GM12878 (cell line): ENCODE results near the gene EXPH5. TPM values are rescaled to one million over a fixed set of nuclear protein-coding genes. Genes with fewer than 3 reads are reported as not detected.

Source experiments
- ATF7 ChIP-seq: fragments of 450-650 bp; IDR thresholded peaks from 2 replicates; pipeline ENCODE4 v1.6.1; 2016; ENCODE audit warnings: low read depth, mild to moderate bottlenecking
- BCL11A ChIP-seq: IDR thresholded peaks from 2 replicates; pipeline ENCODE4 v1.6.1; 2011; ENCODE audit warnings: low read depth, low read length
- BRCA1 ChIP-seq: IDR thresholded peaks from 2 replicates; pipeline ENCODE4 v1.6.1; 2011; ENCODE audit warnings: low read depth, low read length, improper control_type of control experiment
- CBX3 ChIP-seq: fragments of 200-600 bp; sonication (generic); IDR thresholded peaks from 2 replicates; pipeline ENCODE4 v1.6.1; 2016; ENCODE audit warnings: low read depth, borderline replicate concordance
- EED ChIP-seq: sonication (generic); IDR thresholded peaks from 2 replicates; pipeline ENCODE4 v1.6.1; 2016; ENCODE audit warnings: antibody characterized with exemption, low read depth
- ETV6 ChIP-seq, 2 experiments: fragments of 450-650 bp in 1 of 2; IDR thresholded peaks in 1 of 2; conservative IDR thresholded peaks in 1 of 2; 2 replicates each; pipeline ENCODE4 v1.6.1; 2014; ENCODE audit warnings: antibody characterized with exemption in 1 of 2, borderline replicate concordance in 1 of 2, low read depth in 1 of 2, mild to moderate bottlenecking in 1 of 2, moderate library complexity in 1 of 2
- EZH2 ChIP-seq: IDR thresholded peaks from 2 replicates; pipeline ENCODE4 v1.6.1; 2012; ENCODE audit warnings: low read depth, mild to moderate bottlenecking, control low read depth, inconsistent platforms, low read length, borderline replicate concordance; ENCODE audit not compliant: control insufficient read depth
- JUND ChIP-seq: IDR thresholded peaks from 2 replicates; pipeline ENCODE4 v1.6.1; 2012; ENCODE audit warnings: low read depth, mild to moderate bottlenecking, low read length, improper control_type of control experiment, moderate library complexity
- KLF5 ChIP-seq: fragments of 450-650 bp; IDR thresholded peaks from 2 replicates; pipeline ENCODE4 v1.6.1; 2014; ENCODE audit warnings: mild to moderate bottlenecking; ENCODE audit not compliant: partially characterized antibody
- MTA3 ChIP-seq: IDR thresholded peaks from 2 replicates; pipeline ENCODE4 v1.6.1; 2012; ENCODE audit warnings: low read length, inconsistent platforms, borderline replicate concordance
- NR2C2 ChIP-seq: IDR thresholded peaks from 2 replicates; pipeline ENCODE4 v1.6.1; 2011; ENCODE audit warnings: borderline replicate concordance, low read depth; ENCODE audit not compliant: control insufficient read depth, insufficient read length
- PAX5 ChIP-seq: IDR thresholded peaks from 2 replicates; pipeline ENCODE4 v1.6.1; 2011; ENCODE audit warnings: low read depth, low read length, borderline replicate concordance
- POLR2A ChIP-seq: IDR thresholded peaks from 2 replicates; pipeline ENCODE4 v1.6.1; 2011; ENCODE audit warnings: low read depth, mild to moderate bottlenecking, low read length
- POU2F2 ChIP-seq: IDR thresholded peaks from 3 replicates; pipeline ENCODE4 v1.6.1; 2011; ENCODE audit warnings: low read depth, mild to moderate bottlenecking, low read length, borderline replicate concordance
- RAD51 ChIP-seq: fragments of 450-650 bp; IDR thresholded peaks from 2 replicates; pipeline ENCODE4 v1.6.1; 2016; ENCODE audit warnings: moderate library complexity, mild to moderate bottlenecking, inconsistent platforms
- RB1 ChIP-seq: fragments of 450-650 bp; formaldehyde crosslinking; IDR thresholded peaks from 2 replicates; pipeline ENCODE4 v1.6.1; 2017; ENCODE audit warnings: mild to moderate bottlenecking, borderline replicate concordance
- RBBP5 ChIP-seq: fragments of 200-600 bp; sonication (generic); conservative IDR thresholded peaks from 2 replicates; pipeline ENCODE4 v1.6.1; 2016
- SMAD1 ChIP-seq: fragments of 450-650 bp; IDR thresholded peaks from 2 replicates; pipeline ENCODE4 v1.6.1; 2018; ENCODE audit warnings: mild to moderate bottlenecking, low read depth; ENCODE audit not compliant: partially characterized antibody
- SPI1 ChIP-seq: IDR thresholded peaks from 2 replicates; pipeline ENCODE4 v1.6.1; 2011; ENCODE audit warnings: low read depth, mild to moderate bottlenecking, low read length, moderate library complexity, borderline replicate concordance; ENCODE audit not compliant: insufficient read depth
- TBL1XR1 ChIP-seq: IDR thresholded peaks from 2 replicates; pipeline ENCODE4 v1.6.1; 2012; ENCODE audit warnings: low read depth, low read length, improper control_type of control experiment
- ZNF384 ChIP-seq: IDR thresholded peaks from 2 replicates; pipeline ENCODE4 v1.6.1; 2012; ENCODE audit warnings: low read depth, mild to moderate bottlenecking, low read length, improper control_type of control experiment, borderline replicate concordance
- ZZZ3 ChIP-seq: IDR thresholded peaks from 2 replicates; pipeline ENCODE4 v1.6.1; 2011; ENCODE audit warnings: low read depth; ENCODE audit not compliant: control insufficient read depth, insufficient read length
- polyA plus RNA-seq, 11 experiments: library from polyadenylated mRNA; depleted of rRNA in 4 of 11; unstranded in 6 of 11; stranded (reverse) in 5 of 11; fragments of >200 nt; fragmentation: Nextera tagmentation in 4 of 11; fragmentation: Illumina TruSeq in 1 of 11; extraction: Ambion mirVana in 4 of 11; extraction: Trizol in 1 of 11; gene quantifications; 1 replicate in 1 of 11; 2 replicates in 10 of 11; pipeline versions ENCODE4 v1.2.1 to v1.2.3, GENCODE V29; 2011 to 2016; ENCODE audit warnings: inconsistent platforms in 2 of 11, missing spikeins in 2 of 11, low read depth in 1 of 11
- total RNA-seq, 4 experiments: library from RNA; depleted of rRNA in 3 of 4; stranded (reverse); fragments of >200 nt in 3 of 4; fragmentation: Illumina TruSeq in 1 of 4; extraction: Trizol in 1 of 4; gene quantifications; 2 replicates each; pipeline versions ENCODE4 v1.2.1 to v1.2.3, GENCODE V29; 2013 to 2021
- TF ChIP-seq, protein P1 (sequence below): fragments of 450-650 bp; IDR thresholded peaks from 2 replicates; pipeline ENCODE4 v1.6.1; 2016; ENCODE audit warnings: mild to moderate bottlenecking
- TF ChIP-seq, protein P2 (sequence below): IDR thresholded peaks from 2 replicates; pipeline ENCODE4 v1.6.1; 2011; ENCODE audit warnings: borderline replicate concordance, low read depth, mild to moderate bottlenecking, moderate library complexity, mixed read lengths, low read length; ENCODE audit not compliant: insufficient read depth; ENCODE audit errors: extremely low read length
- TF ChIP-seq, protein P3 (sequence below): fragments of 450-650 bp; IDR thresholded peaks from 2 replicates; pipeline ENCODE4 v1.6.1; 2017; ENCODE audit warnings: low read depth, mild to moderate bottlenecking, moderate library complexity
- TF ChIP-seq, protein P4 (sequence below): IDR thresholded peaks from 2 replicates; pipeline ENCODE4 v1.6.1; 2011; ENCODE audit warnings: borderline replicate concordance, low read depth, mild to moderate bottlenecking, moderate library complexity, low read length; ENCODE audit not compliant: insufficient read depth, poor library complexity, severe bottlenecking

EXPH5 gene
- total and polyA plus RNA-seq, 10 of the 15 experiments (the other 5 are each of a cell fraction or from before 2014, with no cell fraction given), result 0.69 to 11.1 (median 4.3) TPM

- TF ChIP-seq PAX5, result no peak
- peak; percentile 78 for TF ChIP-seq EED
- TF ChIP-seq CBX3, result no peak
- no peak for TF ChIP-seq RAD51
- 0 out of 4 replicates have a peak, but pooled peaks of 1 of the 2 experiments have one; percentile 43 for TF ChIP-seq ETV6 (conservative IDR thresholded peaks at IDR 0.05 in 1 of 2, IDR thresholded peaks at IDR 0.05 in 1 of 2; ENCODE audit: borderline replicate concordance in 1 of 2, low read depth in 1 of 2)
- peak; percentile 55 for TF ChIP-seq SPI1
- no peak for TF ChIP-seq ZNF384
- TF ChIP-seq EZH2, result no peak
- TF ChIP-seq KLF5, result no peak
- TF ChIP-seq NR2C2, result no peak
- no peak for TF ChIP-seq MTA3
- TF ChIP-seq JUND, result no peak
- TF ChIP-seq RB1, result no peak; the same call in 1 of the 2 replicates
- TF ChIP-seq SMAD1, result no peak
- TF ChIP-seq BCL11A, result no peak
- no peak; the same call in 1 of the 2 replicates for TF ChIP-seq ATF7
- no peak for TF ChIP-seq ZZZ3
- TF ChIP-seq, protein P1, sequence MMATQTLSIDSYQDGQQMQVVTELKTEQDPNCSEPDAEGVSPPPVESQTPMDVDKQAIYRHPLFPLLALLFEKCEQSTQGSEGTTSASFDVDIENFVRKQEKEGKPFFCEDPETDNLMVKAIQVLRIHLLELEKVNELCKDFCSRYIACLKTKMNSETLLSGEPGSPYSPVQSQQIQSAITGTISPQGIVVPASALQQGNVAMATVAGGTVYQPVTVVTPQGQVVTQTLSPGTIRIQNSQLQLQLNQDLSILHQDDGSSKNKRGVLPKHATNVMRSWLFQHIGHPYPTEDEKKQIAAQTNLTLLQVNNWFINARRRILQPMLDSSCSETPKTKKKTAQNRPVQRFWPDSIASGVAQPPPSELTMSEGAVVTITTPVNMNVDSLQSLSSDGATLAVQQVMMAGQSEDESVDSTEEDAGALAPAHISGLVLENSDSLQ, result peak; percentile 31; the same call in 1 of the 2 replicates
- TF ChIP-seq POLR2A, result peak; percentile 83
- peak; percentile 76; the same call in 2 of the 3 replicates for TF ChIP-seq POU2F2
- no peak for TF ChIP-seq TBL1XR1
- TF ChIP-seq, protein P2, sequence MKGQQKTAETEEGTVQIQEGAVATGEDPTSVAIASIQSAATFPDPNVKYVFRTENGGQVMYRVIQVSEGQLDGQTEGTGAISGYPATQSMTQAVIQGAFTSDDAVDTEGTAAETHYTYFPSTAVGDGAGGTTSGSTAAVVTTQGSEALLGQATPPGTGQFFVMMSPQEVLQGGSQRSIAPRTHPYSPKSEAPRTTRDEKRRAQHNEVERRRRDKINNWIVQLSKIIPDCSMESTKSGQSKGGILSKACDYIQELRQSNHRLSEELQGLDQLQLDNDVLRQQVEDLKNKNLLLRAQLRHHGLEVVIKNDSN, result no peak
- no peak; the same call in 1 of the 2 replicates for TF ChIP-seq RBBP5
- TF ChIP-seq, protein P3, sequence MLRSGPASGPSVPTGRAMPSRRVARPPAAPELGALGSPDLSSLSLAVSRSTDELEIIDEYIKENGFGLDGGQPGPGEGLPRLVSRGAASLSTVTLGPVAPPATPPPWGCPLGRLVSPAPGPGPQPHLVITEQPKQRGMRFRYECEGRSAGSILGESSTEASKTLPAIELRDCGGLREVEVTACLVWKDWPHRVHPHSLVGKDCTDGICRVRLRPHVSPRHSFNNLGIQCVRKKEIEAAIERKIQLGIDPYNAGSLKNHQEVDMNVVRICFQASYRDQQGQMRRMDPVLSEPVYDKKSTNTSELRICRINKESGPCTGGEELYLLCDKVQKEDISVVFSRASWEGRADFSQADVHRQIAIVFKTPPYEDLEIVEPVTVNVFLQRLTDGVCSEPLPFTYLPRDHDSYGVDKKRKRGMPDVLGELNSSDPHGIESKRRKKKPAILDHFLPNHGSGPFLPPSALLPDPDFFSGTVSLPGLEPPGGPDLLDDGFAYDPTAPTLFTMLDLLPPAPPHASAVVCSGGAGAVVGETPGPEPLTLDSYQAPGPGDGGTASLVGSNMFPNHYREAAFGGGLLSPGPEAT, result peak; percentile 47; the same call in 1 of the 2 replicates
- no peak for TF ChIP-seq BRCA1
- TF ChIP-seq, protein P4, sequence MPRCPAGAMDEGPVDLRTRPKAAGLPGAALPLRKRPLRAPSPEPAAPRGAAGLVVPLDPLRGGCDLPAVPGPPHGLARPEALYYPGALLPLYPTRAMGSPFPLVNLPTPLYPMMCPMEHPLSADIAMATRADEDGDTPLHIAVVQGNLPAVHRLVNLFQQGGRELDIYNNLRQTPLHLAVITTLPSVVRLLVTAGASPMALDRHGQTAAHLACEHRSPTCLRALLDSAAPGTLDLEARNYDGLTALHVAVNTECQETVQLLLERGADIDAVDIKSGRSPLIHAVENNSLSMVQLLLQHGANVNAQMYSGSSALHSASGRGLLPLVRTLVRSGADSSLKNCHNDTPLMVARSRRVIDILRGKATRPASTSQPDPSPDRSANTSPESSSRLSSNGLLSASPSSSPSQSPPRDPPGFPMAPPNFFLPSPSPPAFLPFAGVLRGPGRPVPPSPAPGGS, result no peak
Measured at GRCh38 chr11:108497317-108498045, 96.1 kb downstream of the EXPH5 start (continued).
